HepG2 (cell line): ENCODE measurements around the gene RTBDN. TPM values are rescaled to one million over a fixed set of nuclear protein-coding genes. Genes with fewer than 3 reads are reported as not detected.

Source experiments
- AHDC1 ChIP-seq: sonication (generic); formaldehyde crosslinking; IDR thresholded peaks from 2 replicates; pipeline ENCODE4 v1.5.1; 2020; ENCODE audit warnings: mild to moderate bottlenecking, missing genetic modification reagents, borderline replicate concordance
- BHLHE40 ChIP-seq: IDR thresholded peaks from 2 replicates; pipeline ENCODE4 v1.6.1; 2011; ENCODE audit warnings: low read length, improper control_type of control experiment
- DNMT1 ChIP-seq: sonication (generic); formaldehyde crosslinking; IDR thresholded peaks from 2 replicates; pipeline ENCODE4 v1.5.1; 2020; ENCODE audit warnings: mild to moderate bottlenecking, missing genetic modification reagents
- HOXA5 ChIP-seq: sonication (generic); formaldehyde crosslinking; IDR thresholded peaks from 2 replicates; pipeline ENCODE4 v1.4.0; 2020; ENCODE audit warnings: missing genetic modification reagents
- MAZ ChIP-seq, 2 experiments: sonication (generic) in 1 of 2; formaldehyde crosslinking in 1 of 2; IDR thresholded peaks; 2 replicates each; pipeline versions ENCODE4 v1.5.0 to v1.6.1; 2012 to 2020; ENCODE audit warnings: low read depth in 2 of 2, mild to moderate bottlenecking in 2 of 2, borderline replicate concordance in 1 of 2, improper control_type of control experiment in 1 of 2, low read length in 1 of 2, missing genetic modification reagents in 1 of 2, moderate library complexity in 1 of 2
- MED13 ChIP-seq: sonication (generic); formaldehyde crosslinking; IDR thresholded peaks from 2 replicates; pipeline ENCODE4 v1.5.0; 2020; ENCODE audit warnings: missing genetic modification reagents
- SP2 ChIP-seq: sonication (generic); formaldehyde crosslinking; IDR thresholded peaks from 2 replicates; pipeline ENCODE4 v1.5.1; 2020; ENCODE audit warnings: mild to moderate bottlenecking, missing genetic modification reagents
- STAG1 ChIP-seq: sonication (generic); formaldehyde crosslinking; IDR thresholded peaks from 2 replicates; pipeline ENCODE4 v1.4.0; 2020; ENCODE audit warnings: missing genetic modification reagents
- ZBTB14 ChIP-seq: sonication (generic); formaldehyde crosslinking; IDR thresholded peaks from 2 replicates; pipeline ENCODE4 v1.4.0; 2020; ENCODE audit warnings: missing genetic modification reagents
- ZBTB8A ChIP-seq: sonication (generic); formaldehyde crosslinking; IDR thresholded peaks from 2 replicates; pipeline ENCODE4 v1.4.0; 2020; ENCODE audit warnings: mild to moderate bottlenecking, low read depth, missing genetic modification reagents, borderline replicate concordance
- ZNF350 ChIP-seq: sonication (generic); formaldehyde crosslinking; IDR thresholded peaks from 2 replicates; pipeline ENCODE4 v1.4.0; 2020; ENCODE audit warnings: mild to moderate bottlenecking, low read depth, missing genetic modification reagents, borderline replicate concordance
- polyA plus RNA-seq, 8 experiments: library from polyadenylated mRNA; depleted of rRNA in 3 of 8; stranded (reverse) in 7 of 8; unstranded in 1 of 8; fragments of >200 nt; fragmentation: Illumina TruSeq in 4 of 8; extraction: Trizol in 4 of 8; gene quantifications; 2 replicates each; pipeline versions ENCODE4 v1.2.1 to v1.2.3, GENCODE V29; 2011 to 2016; ENCODE audit warnings: low read depth in 4 of 8, missing spikeins in 1 of 8, mixed read lengths in 1 of 8; ENCODE audit not compliant: insufficient read depth in 1 of 8
- total RNA-seq, 5 experiments: library from RNA; depleted of rRNA; stranded (reverse); fragments of >200 nt; fragmentation: Illumina TruSeq; extraction: Trizol; gene quantifications; 2 replicates each; pipeline ENCODE4 v1.2.3, GENCODE V29; 2016; ENCODE audit warnings: low read depth in 1 of 5
- TF ChIP-seq, protein P1 (sequence below): sonication (generic); formaldehyde crosslinking; IDR thresholded peaks from 2 replicates; pipeline ENCODE4 v1.4.0; 2020; ENCODE audit warnings: mild to moderate bottlenecking, missing genetic modification reagents
- TF ChIP-seq, protein P2 (sequence below): sonication (generic); formaldehyde crosslinking; IDR thresholded peaks from 2 replicates; pipeline ENCODE4 v1.5.0; 2020; ENCODE audit warnings: mild to moderate bottlenecking, missing genetic modification reagents, borderline replicate concordance

Gene RTBDN
- total and polyA plus RNA-seq, 2 of the 13 experiments (the other 11 are each of a cell fraction or from before 2014, with no cell fraction given) = 0.27 to 0.48 TPM

- peak; percentile 31; the same call in 1 of the 2 replicates for TF ChIP-seq ZBTB8A
- TF ChIP-seq ZBTB14 = no peak
- no peak for TF ChIP-seq MAZ (IDR thresholded peaks at IDR 0.05; ENCODE audit: borderline replicate concordance, low read depth, low read length)
- 0 out of 2 replicates have a peak, but pooled peaks have one; percentile 55 for TF ChIP-seq MAZ (CRISPR knock-in tag; IDR thresholded peaks at IDR 0.05; ENCODE audit: low read depth)
- no peak for TF ChIP-seq ZNF350 (CRISPR knock-in tag)
- peak; percentile 26; the same call in 1 of the 2 replicates for TF ChIP-seq BHLHE40
- TF ChIP-seq, protein P1, sequence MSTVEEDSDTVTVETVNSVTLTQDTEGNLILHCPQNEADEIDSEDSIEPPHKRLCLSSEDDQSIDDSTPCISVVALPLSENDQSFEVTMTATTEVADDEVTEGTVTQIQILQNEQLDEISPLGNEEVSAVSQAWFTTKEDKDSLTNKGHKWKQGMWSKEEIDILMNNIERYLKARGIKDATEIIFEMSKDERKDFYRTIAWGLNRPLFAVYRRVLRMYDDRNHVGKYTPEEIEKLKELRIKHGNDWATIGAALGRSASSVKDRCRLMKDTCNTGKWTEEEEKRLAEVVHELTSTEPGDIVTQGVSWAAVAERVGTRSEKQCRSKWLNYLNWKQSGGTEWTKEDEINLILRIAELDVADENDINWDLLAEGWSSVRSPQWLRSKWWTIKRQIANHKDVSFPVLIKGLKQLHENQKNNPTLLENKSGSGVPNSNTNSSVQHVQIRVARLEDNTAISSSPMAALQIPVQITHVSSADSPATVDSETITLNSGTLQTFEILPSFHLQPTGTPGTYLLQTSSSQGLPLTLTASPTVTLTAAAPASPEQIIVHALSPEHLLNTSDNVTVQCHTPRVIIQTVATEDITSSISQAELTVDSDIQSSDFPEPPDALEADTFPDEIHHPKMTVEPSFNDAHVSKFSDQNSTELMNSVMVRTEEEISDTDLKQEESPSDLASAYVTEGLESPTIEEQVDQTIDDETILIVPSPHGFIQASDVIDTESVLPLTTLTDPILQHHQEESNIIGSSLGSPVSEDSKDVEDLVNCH (CRISPR knock-in tag) = no peak
- peak; percentile 28; the same call in 1 of the 2 replicates for TF ChIP-seq MED13 (CRISPR knock-in tag)
- no peak for TF ChIP-seq SP2 (CRISPR knock-in tag)
- no peak for TF ChIP-seq STAG1
- no peak for TF ChIP-seq AHDC1 (CRISPR knock-in tag)
- TF ChIP-seq HOXA5 = peak; percentile 30; the same call in 1 of the 2 replicates
- TF ChIP-seq, protein P2, sequence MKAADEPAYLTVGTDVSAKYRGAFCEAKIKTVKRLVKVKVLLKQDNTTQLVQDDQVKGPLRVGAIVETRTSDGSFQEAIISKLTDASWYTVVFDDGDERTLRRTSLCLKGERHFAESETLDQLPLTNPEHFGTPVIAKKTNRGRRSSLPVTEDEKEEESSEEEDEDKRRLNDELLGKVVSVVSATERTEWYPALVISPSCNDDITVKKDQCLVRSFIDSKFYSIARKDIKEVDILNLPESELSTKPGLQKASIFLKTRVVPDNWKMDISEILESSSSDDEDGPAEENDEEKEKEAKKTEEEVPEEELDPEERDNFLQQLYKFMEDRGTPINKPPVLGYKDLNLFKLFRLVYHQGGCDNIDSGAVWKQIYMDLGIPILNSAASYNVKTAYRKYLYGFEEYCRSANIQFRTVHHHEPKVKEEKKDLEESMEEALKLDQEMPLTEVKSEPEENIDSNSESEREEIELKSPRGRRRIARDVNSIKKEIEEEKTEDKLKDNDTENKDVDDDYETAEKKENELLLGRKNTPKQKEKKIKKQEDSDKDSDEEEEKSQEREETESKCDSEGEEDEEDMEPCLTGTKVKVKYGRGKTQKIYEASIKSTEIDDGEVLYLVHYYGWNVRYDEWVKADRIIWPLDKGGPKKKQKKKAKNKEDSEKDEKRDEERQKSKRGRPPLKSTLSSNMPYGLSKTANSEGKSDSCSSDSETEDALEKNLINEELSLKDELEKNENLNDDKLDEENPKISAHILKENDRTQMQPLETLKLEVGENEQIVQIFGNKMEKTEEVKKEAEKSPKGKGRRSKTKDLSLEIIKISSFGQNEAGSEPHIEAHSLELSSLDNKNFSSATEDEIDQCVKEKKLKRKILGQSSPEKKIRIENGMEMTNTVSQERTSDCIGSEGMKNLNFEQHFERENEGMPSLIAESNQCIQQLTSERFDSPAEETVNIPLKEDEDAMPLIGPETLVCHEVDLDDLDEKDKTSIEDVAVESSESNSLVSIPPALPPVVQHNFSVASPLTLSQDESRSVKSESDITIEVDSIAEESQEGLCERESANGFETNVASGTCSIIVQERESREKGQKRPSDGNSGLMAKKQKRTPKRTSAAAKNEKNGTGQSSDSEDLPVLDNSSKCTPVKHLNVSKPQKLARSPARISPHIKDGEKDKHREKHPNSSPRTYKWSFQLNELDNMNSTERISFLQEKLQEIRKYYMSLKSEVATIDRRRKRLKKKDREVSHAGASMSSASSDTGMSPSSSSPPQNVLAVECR = peak; percentile 89
- TF ChIP-seq DNMT1 = no peak
Observed at GRCh38 chr19:12793290-12794195, 40.8 kb downstream of the RTBDN start (continued).
